ENCODE measurements around the gene ALPK1. TPM values are rescaled to one million over a fixed set of nuclear protein-coding genes. Genes with fewer than 3 reads are reported as not detected.
"Not testable (repeated sequence)": the region's sequence is repeated elsewhere in the genome, so short reads cannot be mapped to it uniquely, and the experiment has no call there.

ALPK1 gene
- total RNA-seq, 1 donor from 2014 or later, result 4.1 TPM

GRCh38 chr4:112425823-112426222 lies 128.7 kb downstream of the ALPK1 start:
- Mint-ChIP-seq H3K27me3 (ENCODE audit: unreplicated experiment) (no peaks in the 10 kb centered on the region), H3K9me3 (ENCODE audit: unreplicated experiment) (no peaks in the 10 kb centered on the region), H3K36me3 (ENCODE audit: low read depth, unreplicated experiment) (no peaks in the 10 kb centered on the region), H3K4me1 (ENCODE audit: unreplicated experiment) (peaks cover 9% of the 10 kb centered on the region), H3K4me3 (ENCODE audit: unreplicated experiment) (no peak overlapping the region), H3K27ac (ENCODE audit: unreplicated experiment) (no peak overlapping the region)
- TF ChIP-seq, protein P1, sequence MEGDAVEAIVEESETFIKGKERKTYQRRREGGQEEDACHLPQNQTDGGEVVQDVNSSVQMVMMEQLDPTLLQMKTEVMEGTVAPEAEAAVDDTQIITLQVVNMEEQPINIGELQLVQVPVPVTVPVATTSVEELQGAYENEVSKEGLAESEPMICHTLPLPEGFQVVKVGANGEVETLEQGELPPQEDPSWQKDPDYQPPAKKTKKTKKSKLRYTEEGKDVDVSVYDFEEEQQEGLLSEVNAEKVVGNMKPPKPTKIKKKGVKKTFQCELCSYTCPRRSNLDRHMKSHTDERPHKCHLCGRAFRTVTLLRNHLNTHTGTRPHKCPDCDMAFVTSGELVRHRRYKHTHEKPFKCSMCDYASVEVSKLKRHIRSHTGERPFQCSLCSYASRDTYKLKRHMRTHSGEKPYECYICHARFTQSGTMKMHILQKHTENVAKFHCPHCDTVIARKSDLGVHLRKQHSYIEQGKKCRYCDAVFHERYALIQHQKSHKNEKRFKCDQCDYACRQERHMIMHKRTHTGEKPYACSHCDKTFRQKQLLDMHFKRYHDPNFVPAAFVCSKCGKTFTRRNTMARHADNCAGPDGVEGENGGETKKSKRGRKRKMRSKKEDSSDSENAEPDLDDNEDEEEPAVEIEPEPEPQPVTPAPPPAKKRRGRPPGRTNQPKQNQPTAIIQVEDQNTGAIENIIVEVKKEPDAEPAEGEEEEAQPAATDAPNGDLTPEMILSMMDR (IDR thresholded peaks at IDR 0.05; ENCODE audit: unreplicated experiment), result no peak
- DNase-seq (ENCODE audit: low spot score), result no peak

- H3K4me1 Mint-ChIP-seq (ENCODE audit: unreplicated experiment), result peaks cover 15% of the 10 kb centered on the region
- no peaks in the 10 kb centered on the region for H3K36me3 Mint-ChIP-seq (ENCODE audit: low read depth, unreplicated experiment)
- H3K27me3 Mint-ChIP-seq (ENCODE audit: unreplicated experiment), result no peaks in the 10 kb centered on the region
- H3K9me3 Mint-ChIP-seq (ENCODE audit: unreplicated experiment), result no peaks in the 10 kb centered on the region
- DNase-seq (ENCODE audit: low spot score), result no peak
- TF ChIP-seq, protein P1 (IDR thresholded peaks at IDR 0.05; ENCODE audit: unreplicated experiment), result no peak
- H3K4me3 Mint-ChIP-seq (ENCODE audit: unreplicated experiment), result no peak overlapping the region
- H3K27ac Mint-ChIP-seq (ENCODE audit: unreplicated experiment), result no peak overlapping the region
Observed at GRCh38 chr4:112426416-112426815, 129.2 kb downstream of the ALPK1 start.

DNA sequence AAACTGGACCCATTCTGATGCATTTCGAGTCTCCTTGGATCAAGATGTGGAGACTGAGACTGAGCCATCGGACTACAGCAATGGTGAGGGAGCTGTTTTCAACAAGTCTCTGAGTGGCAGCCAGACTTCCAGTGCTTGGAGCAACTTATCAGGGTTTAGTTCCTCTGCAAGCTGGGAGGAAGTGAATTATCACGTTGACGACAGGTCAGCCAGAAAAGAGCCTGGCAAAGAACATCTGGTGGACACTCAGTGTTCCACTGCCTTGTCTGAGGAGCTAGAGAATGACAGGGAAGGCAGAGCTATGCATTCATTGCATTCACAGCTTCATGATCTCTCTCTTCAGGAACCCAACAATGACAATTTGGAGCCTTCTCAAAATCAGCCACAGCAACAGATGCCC lies 134.0 kb downstream of the ALPK1 start:
- H3K9me3 Mint-ChIP-seq (ENCODE audit: unreplicated experiment), result no peaks in the 10 kb centered on the region
- no peaks in the 10 kb centered on the region for H3K36me3 Mint-ChIP-seq (ENCODE audit: low read depth, unreplicated experiment)
- H3K4me1 Mint-ChIP-seq (ENCODE audit: unreplicated experiment), result peaks cover 10% of the 10 kb centered on the region
- H3K27ac Mint-ChIP-seq (ENCODE audit: unreplicated experiment), result no peak overlapping the region
- H3K4me3 Mint-ChIP-seq (ENCODE audit: unreplicated experiment), result no peak overlapping the region
- TF ChIP-seq, protein P1 (IDR thresholded peaks at IDR 0.05; ENCODE audit: unreplicated experiment), result no peak
- peaks cover 2% of the 10 kb centered on the region for H3K27me3 Mint-ChIP-seq (ENCODE audit: unreplicated experiment)
- no peak for DNase-seq (ENCODE audit: low spot score)

DNA sequence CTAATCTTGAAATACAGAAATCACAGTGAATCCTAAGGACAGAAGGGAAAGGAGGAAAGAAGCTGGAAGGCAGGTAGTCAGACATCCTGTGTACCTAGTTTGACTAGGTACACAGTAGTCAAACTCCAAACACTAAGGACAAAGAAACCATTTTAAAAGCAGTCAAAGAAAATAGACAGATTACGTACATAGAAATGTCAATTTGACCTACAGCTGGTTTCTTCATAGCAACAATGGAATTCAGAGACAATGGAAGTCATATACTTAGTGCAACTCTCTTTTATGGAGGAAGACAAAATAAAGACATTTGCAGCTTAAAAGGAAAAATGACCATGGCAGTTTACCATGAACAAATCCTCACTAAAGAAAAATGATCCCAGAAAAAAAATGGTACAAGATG lies 139.8 kb downstream of the ALPK1 start:
- no peak for DNase-seq (ENCODE audit: low spot score)
- Mint-ChIP-seq H3K27ac (ENCODE audit: unreplicated experiment) (no peak overlapping the region), H3K9me3 (ENCODE audit: unreplicated experiment) (peaks cover under 1% of the 10 kb centered on the region), H3K4me1 (ENCODE audit: unreplicated experiment) (no peaks in the 10 kb centered on the region), H3K4me3 (ENCODE audit: unreplicated experiment) (no peak overlapping the region), H3K36me3 (ENCODE audit: low read depth, unreplicated experiment) (no peaks in the 10 kb centered on the region), H3K27me3 (ENCODE audit: unreplicated experiment) (peaks cover 4% of the 10 kb centered on the region)
- TF ChIP-seq, protein P1 (IDR thresholded peaks at IDR 0.05; ENCODE audit: unreplicated experiment), result no peak

- not testable (repeated sequence) for H3K4me3 Mint-ChIP-seq (ENCODE audit: unreplicated experiment); H3K9me3 Mint-ChIP-seq (ENCODE audit: unreplicated experiment); H3K27me3 Mint-ChIP-seq (ENCODE audit: unreplicated experiment); DNase-seq (ENCODE audit: low spot score); H3K36me3 Mint-ChIP-seq (ENCODE audit: low read depth, unreplicated experiment); H3K27ac Mint-ChIP-seq (ENCODE audit: unreplicated experiment); H3K4me1 Mint-ChIP-seq (ENCODE audit: unreplicated experiment)
Observed at GRCh38 chr4:112442226-112442625, 145.1 kb downstream of the ALPK1 start.
